ENCODE measurements around the gene MED22. TPM values are rescaled to one million over a fixed set of nuclear protein-coding genes. Genes with fewer than 3 reads are reported as not detected.
"Not testable (repeated sequence)": the region's sequence is repeated elsewhere in the genome, so short reads cannot be mapped to it uniquely, and the experiment has no call there.

Gene MED22
- total RNA-seq, 2 donors from 2014 or later: 28.6 to 28.9 TPM

- intact Hi-C loops (cut with DNase I): loop anchor here in 1 of 2 donors (10.0 kb wide), 1 partner anchor 139 kb away; no protein-coding TSS in a partner anchor
- no peak for DNase-seq (ENCODE audit: low spot score)
Measured at GRCh38 chr9:133323991-133324703, 23.8 kb downstream of the MED22 start.

- DNase-seq (ENCODE audit: low spot score): no peak
- intact Hi-C loops (cut with DNase I): loop anchor here in 1 of 2 donors (10.0 kb wide), 1 partner anchor 138 kb away; no protein-coding TSS in a partner anchor
Measured at GRCh38 chr9:133323211-133323610, 24.7 kb downstream of the MED22 start.

- no peak for DNase-seq (ENCODE audit: low spot score)
- intact Hi-C loops (cut with DNase I): loop anchor here in 1 of 2 donors (10.0 kb wide), 1 partner anchor 138 kb away; no protein-coding TSS in a partner anchor
Measured at GRCh38 chr9:133322701-133323100, 25.2 kb downstream of the MED22 start.

- no peak for DNase-seq (ENCODE audit: low spot score)
- intact Hi-C loops (cut with DNase I): loop anchor here in 1 of 2 donors (10.0 kb wide), 1 partner anchor 137 kb away; no protein-coding TSS in a partner anchor
Measured at GRCh38 chr9:133321411-133321935, 26.5 kb downstream of the MED22 start.

- no peak for DNase-seq (ENCODE audit: low spot score)
- intact Hi-C loops (cut with DNase I): loop anchor here in 1 of 2 donors (10.0 kb wide), 1 partner anchor 136 kb away; no protein-coding TSS in a partner anchor
Measured at GRCh38 chr9:133320421-133320881, 27.5 kb downstream of the MED22 start.

- DNase-seq (ENCODE audit: low spot score); intact Hi-C loops (cut with DNase I): not testable (repeated sequence)
Measured at GRCh38 chr9:133317551-133317950, 30.4 kb downstream of the MED22 start.

- intact Hi-C loops (cut with DNase I): no loop called here
- no peak for DNase-seq (ENCODE audit: low spot score)
Measured at GRCh38 chr9:133315997-133316396, 31.9 kb downstream of the MED22 start.

- intact Hi-C loops (cut with DNase I): no loop called here
Measured at GRCh38 chr9:133309608-133310007, 38.3 kb downstream of the MED22 start.

GRCh38 chr9:133307301-133307700 is 40.6 kb downstream of the MED22 start:
- no peak for DNase-seq (ENCODE audit: low spot score)
- intact Hi-C loops (cut with DNase I): no loop called here

More at GRCh38 chr9:133309608-133310007, 38.3 kb downstream of the MED22 start:
- no peak for DNase-seq (ENCODE audit: low spot score)

- intact Hi-C loops (cut with DNase I): no loop called here
- no peak for DNase-seq (ENCODE audit: low spot score)
Measured at GRCh38 chr9:133306242-133307204, 41.4 kb downstream of the MED22 start.

GRCh38 chr9:133305731-133306130 is 42.2 kb downstream of the MED22 start:
- intact Hi-C loops (cut with DNase I): no loop called here
- DNase-seq (ENCODE audit: low spot score): no peak

- DNase-seq (ENCODE audit: low spot score): no peak
- intact Hi-C loops (cut with DNase I): no loop called here
Measured at GRCh38 chr9:133304477-133305377, 43.2 kb downstream of the MED22 start.

GRCh38 chr9:133304158-133304470 is 43.8 kb downstream of the MED22 start:
- intact Hi-C loops (cut with DNase I): no loop called here
- no peak for DNase-seq (ENCODE audit: low spot score)

GRCh38 chr9:133303266-133304157 is 44.4 kb downstream of the MED22 start:
- no peak for DNase-seq (ENCODE audit: low spot score)
- intact Hi-C loops (cut with DNase I): no loop called here

- DNase-seq (ENCODE audit: low spot score): peak; percentile 22
Measured at GRCh38 chr9:133301253-133302230, 46.4 kb downstream of the MED22 start.

GRCh38 chr9:133299996-133300395 is 47.9 kb downstream of the MED22 start:
- peak; percentile 55 for DNase-seq (ENCODE audit: low spot score)
- intact Hi-C loops (cut with DNase I): not testable (repeated sequence)

More at GRCh38 chr9:133301253-133302230, 46.4 kb downstream of the MED22 start:
- intact Hi-C loops (cut with DNase I): no loop called here

Data from posterior vena cava (tissue), 2 donors.